ENCODE data around the gene GHRL. TPM values are rescaled to one million over a fixed set of nuclear protein-coding genes. Genes with fewer than 3 reads are reported as not detected.
"Not testable (repeated sequence)": the region's sequence is repeated elsewhere in the genome, so short reads cannot be mapped to it uniquely, and the experiment has no call there.

Gene GHRL
- total RNA-seq, 1 donor from 2014 or later: not detected

DNA sequence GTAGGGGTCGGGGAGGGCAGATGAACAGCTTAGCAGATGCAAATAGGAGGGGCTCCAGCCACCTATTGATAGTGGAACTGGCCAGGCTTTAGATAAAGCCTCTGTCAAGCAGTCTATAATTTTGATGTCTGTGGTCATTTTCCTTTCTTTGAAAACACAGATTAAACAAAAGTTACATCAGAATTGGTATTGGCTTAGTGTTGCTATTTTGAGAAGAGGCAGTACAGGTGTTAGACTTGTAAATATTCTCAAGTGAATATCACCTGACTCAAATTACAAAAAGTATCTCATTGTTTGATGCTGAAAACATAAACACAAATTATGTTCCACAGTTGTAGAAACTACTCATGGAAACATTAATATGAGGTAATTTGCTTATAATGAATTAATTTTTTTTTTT lies 18.1 kb downstream of the GHRL start:
- DNase-seq (ENCODE audit: low read depth): no peak

DNA sequence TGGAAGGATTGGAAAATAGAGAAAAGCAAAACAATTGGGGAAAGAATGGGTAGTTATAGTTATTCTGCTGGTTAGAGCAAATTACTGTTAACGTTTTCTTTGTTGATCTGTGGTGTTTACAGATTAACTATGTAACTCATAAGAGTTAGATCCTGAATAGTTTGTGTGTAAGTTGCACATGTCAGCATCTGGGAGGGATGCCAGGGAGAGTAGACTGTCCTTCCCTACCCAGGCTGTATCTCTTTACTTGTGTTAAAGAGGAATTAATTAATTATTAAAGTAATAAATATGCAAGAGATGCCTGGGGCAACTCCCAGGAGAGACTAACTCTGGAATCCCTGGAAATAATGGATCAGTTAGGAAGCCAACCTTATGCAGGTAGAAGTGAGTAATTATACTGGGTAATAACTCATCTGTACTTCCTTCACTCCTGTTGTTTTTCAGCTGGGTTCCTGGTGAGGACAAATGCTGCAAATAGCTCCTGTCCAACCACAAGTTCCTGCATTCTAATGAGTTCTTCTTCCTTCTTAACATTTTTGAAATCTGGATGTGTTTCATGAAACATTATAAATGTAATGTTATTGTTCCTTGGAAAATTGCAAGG lies 18.9 kb downstream of the GHRL start:
- peak; percentile 83 for DNase-seq (ENCODE audit: low read depth)

DNA sequence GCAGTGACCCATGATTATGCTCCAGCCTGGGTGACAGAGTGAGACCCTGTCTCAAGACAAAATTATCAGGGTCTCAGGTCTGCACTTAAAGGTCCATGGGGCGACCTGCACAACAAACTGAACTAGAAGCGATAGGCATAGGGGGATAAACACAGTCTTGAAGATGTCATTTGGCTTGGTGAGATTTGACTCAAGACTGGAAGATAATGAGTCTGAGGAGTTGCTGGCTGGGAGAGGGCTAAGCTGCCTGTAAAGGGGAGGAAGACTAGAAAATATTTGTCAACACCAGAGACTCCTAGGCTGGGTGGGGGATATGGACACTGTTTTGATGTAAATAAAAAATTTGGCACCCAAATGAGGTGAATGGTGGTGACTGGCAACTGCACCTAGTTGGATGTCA lies 19.8 kb downstream of the GHRL start:
- DNase-seq (ENCODE audit: low read depth): no peak

DNA sequence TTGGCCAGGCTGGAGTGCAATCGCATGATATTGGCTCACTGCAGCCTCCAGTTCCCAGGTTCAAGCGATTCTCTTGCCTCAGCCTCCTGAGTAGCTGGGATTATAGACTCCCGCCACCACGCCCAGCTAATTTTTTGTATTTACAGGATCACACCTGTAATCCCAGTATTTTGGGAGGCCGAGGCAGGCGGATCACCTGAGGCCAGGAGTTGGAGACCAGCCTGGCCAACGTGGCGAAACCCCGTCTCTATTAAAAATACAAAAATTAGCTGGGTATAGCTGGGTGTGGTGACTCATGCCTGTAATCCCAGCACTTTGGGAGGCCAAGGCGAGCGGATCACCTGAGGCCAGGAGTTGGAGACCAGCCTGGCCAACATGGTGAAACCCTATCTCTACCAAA lies 20.3 kb downstream of the GHRL start:
- DNase-seq (ENCODE audit: low read depth): not testable (repeated sequence)

DNA sequence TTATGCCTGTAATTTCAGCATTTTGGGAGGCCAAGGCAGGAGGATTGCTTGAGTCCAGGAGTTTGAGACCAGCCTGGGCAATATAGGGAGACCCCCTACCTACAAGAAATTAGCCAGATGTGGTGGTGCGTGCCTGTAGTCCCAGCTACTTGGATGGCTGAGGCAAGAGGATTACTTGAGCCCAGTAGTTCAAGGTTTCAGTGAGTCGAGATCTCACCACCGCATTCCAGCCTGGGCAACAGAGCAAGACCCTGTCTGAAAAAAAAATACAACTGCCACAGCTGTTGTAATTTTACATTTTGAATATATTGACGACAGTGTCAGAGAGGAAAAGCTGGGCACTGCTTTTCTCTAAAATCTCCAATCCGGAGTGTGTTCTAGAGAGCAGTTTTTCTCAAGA lies 23.3 kb downstream of the GHRL start:
- DNase-seq (ENCODE audit: low read depth): no peak

DNA sequence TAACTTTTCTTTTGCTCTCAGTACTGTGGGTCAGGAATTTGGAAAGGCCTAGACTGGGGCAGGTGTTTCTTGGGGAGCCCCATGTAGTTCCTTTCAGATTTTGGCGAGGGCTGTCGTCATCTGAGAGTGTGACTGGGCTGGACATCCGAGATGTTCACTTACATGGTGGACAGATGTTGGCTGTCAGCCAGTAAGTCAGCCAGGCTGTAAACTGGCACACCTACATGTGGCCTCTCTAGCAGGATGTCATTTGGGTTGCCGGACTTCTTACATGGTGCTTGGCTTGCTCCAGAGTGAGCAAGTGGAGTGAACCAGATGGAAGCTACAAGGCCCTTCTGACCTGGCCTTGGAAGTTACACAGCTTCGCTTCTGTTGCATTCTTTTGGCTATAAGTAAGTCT lies 23.8 kb downstream of the GHRL start:
- no peak for DNase-seq (ENCODE audit: low read depth)

DNA sequence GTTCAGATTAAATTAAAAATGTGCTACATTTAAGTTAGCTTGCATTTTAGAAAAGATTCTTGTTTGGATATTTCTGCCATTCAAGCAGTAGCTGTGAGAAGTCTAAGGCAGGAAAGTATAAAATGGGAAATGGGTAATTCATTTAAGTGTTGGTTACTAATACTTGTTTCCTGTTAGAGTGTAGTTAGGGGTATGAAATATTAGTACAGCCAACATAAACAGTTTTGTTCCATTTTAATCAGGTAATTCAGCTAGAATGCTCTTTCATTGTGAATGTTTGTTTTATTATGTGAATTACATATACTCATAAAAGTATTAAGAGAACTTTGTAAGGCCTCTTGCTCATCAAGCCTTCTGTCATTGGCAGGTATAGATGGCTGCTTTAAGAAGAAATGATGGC lies 24.6 kb downstream of the GHRL start:
- no peak for DNase-seq (ENCODE audit: low read depth)

DNA sequence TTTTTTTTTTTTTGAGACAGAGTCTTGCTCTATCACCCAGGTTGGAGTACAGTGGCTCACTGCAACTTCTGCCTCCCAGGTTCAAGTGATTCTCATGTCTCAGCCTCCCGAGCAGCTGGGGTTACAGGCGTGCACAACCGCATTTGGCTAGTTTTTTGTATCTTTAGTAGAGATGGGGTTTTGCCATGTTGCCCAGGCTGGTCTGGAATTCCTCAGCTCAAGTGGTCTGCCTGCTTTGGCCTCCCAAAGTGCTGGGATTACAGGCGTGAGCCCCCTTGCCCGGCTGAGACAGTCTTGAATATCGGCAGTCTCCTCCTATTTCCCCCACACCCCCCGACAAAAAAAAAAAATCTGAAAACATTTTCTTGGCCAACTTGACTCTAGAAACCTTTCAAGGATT lies 25.8 kb downstream of the GHRL start:
- not testable (repeated sequence) for DNase-seq (ENCODE audit: low read depth)

DNA sequence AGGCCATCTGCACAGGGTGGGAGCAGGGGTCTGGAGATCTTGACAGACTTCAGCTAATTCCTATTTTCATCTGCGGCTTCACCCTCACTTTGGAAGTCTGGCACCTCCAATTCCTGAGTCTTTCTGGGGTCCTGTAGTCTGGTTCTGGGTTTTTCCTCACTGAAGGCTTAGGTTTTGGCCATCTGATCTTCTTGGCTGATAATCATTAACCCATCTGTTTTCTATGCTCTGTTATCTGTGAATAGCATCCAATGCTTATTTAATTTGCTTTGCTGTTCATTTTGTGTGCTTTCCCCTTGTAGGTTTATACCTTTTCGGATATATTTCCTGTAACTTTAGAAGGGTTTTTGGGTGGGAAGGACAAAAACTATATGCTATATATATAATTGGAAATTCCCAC lies 26.9 kb downstream of the GHRL start:
- DNase-seq (ENCODE audit: low read depth): no peak

DNA sequence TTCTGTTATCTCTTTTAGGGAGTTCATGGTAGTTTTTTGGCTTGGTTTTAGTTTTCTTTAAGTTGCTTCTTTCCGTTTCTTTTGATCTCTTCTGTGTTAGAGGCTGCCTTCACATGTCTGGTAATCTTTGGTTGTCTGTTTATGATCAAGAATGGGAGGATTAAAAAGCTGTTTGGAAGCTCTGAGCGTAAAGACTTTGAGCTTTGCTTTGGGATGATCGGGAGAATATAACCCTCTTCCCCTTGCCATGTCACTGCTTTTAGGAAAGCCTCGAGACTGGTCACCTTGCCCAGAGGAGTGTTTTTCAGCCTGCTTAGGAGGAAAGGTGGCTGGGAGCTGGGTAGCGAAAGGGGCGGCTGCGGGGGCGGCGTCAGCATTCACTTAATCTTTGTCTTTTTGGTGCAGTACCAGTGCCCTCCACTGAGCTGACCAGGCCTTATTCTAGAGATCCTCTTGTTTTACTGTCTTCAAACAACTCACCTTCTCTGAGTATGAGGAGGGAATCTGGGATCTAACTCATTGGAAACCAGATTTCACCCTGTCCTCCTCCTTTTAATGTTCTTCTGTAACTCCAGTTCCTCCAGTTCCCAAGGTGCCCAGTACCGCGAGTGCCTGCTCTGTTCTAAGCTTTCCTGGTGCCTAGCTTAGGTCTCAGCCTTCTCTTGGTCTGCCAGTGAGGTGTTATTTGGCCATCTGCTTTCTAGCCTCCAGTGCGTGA lies 28.9 kb downstream of the GHRL start:
- DNase-seq (ENCODE audit: low read depth): peak; percentile 50

DNA sequence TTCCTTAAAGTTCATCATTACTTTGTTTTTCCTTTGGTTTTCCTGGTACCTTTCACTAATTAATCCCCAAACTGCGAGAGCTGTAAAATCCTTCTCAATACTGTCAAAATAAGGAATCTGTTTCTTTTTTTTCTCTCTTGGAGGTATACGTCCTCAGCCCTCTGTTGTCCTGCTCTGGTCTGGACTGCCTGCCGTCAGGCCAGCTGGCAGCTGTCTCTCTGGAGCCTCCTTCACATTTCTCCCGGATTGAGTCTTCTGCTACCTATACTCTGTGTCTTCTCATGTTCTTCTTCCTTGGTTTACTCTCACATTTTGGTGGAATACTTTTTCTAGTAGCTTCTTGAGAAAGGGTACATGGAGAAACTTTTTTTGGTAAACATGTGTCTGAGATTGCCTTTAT lies 30.7 kb downstream of the GHRL start:
- DNase-seq (ENCODE audit: low read depth): no peak

DNA sequence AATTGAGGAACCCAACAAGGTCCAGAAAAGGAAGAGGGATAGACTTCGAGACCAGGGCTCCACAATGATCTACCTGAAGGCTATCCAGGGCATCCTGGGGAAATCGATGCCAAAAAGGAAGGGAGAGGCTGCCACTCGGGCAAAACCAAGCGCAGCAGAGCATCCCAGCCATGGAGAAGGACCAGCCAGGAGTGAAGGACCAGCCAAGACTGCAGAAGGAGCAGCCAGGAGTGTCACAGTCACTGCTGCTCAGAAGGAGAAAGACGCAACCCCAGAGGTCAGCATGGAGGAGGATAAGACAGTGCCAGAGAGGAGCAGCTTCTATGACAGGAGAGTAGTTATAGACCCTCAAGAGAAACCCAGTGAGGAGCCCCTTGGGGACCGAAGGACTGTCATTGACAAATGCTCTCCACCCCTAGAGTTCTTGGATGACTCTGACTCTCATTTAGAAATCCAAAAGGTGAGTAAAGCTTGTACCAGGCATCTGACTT lies 32.5 kb downstream of the GHRL start:
- DNase-seq (ENCODE audit: low read depth): no peak

DNA sequence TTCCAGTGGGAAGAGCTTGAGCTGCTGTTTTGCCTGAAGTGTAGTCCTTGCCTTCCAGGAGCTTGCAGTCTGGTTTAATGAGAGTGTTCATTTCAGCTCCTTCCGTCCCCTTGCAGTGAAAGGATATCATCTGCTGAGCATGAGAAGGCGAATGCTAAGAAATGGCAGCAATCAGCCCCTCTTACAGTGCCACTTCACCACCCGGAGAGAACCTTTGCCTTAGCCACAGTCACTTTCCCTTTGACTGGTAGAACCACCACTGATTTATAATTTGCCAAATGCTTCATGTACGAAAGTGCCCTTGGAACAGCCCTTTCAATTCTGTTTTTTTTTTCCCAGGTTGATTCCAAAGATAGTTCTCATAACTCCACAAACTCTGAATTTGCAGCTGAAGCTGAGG lies 32.9 kb downstream of the GHRL start:
- no peak for DNase-seq (ENCODE audit: low read depth)

DNA sequence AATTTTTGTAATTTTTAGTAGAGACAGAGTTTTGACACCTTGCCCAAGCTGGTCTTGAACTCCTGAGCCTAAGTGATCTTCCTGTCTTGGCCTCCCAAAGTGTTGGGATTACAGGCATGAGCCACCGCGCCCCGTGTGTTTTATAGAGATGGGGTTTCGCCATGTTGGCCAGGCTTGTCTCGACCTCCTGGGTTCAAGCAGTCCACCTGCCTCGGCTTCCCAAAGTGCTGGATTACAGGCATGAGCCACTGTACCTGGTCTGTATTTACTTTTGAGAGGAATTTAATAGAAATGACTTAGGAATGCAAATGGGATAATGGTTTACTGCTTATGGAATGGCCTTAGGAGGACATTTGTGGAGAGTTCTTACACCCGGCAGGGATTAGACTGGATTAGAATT lies 33.7 kb downstream of the GHRL start:
- no peak for DNase-seq (ENCODE audit: low read depth)

DNA sequence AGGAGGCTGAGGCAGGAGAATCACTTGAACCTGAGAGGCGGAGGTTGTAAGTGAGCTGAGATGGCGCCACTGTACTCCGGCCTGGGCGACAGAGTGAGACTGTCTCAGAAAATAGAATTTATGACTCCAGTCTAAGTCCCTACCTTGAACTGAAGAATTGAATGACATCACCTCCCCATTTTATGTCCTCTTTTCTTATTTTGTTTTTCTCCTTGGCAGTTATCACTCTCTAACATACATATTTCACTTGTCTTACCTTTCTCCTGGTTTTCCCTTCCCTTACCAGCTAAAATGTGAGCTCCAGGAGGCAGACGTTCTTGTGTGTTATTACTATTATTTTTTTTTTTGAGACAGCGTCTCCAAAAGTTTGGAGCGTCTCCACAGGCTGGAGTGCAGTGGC lies 36.9 kb downstream of the GHRL start:
- no peak for DNase-seq (ENCODE audit: low read depth)

DNA sequence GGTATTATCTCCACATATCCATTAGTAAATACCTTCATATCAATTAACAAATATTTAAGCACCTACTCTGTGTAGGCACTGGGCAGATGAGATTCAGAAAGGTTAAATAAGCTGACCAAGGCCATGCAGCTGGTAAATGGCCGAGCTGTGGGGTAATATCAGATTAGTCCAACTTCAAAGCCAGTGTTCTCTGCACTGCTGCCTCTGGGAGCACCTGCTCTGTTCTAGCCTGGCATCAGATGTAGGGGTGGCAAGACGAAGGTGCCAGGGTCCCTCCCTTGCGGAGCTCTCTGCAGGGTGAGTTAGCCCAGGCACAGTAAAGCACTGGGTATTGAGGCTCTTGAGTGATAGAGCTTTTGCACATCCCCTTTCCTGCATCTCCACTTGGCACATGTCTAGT lies 39.0 kb downstream of the GHRL start:
- no peak for DNase-seq (ENCODE audit: low read depth)

DNA sequence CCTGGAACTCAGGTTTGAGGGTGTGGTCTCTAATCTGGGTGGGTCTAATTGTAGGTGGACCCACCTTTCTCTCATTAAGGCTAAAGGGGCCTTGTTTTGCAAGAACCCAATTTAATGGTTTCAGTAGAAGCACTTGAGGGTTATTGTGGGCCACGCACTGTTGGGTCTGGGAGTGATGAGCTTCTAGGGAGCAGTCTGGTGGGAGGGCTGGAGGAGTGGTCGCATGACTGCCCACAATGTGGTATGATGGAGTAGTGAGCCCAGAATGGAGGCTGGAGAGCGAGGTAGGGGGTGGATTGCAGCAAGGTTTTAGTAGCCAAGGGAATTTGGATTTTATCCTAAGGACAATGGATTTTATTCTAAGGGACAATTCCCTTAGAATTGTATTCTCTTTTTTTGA lies 41.7 kb downstream of the GHRL start:
- DNase-seq (ENCODE audit: low read depth): no peak

DNA sequence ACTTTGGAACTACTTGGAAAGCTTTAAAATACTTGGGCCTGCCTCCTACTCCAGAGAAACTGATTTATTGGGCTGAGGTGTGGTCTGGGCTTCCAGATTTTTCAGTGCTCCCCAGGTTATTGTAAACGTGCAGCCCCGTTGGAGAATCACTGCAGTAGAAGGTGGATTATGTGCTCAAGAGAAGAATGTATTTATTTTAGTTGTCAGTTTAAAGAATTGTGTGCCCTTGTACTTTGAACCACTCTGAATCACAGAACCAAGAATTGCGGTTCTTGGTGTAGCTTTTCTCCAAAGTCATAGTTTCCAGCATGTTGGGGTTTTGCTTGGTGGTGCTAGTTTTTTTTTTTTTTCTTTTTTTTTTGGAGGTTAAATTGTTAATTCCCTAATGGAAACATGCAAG lies 42.9 kb downstream of the GHRL start:
- peak; percentile 40 for DNase-seq (ENCODE audit: low read depth)

DNA sequence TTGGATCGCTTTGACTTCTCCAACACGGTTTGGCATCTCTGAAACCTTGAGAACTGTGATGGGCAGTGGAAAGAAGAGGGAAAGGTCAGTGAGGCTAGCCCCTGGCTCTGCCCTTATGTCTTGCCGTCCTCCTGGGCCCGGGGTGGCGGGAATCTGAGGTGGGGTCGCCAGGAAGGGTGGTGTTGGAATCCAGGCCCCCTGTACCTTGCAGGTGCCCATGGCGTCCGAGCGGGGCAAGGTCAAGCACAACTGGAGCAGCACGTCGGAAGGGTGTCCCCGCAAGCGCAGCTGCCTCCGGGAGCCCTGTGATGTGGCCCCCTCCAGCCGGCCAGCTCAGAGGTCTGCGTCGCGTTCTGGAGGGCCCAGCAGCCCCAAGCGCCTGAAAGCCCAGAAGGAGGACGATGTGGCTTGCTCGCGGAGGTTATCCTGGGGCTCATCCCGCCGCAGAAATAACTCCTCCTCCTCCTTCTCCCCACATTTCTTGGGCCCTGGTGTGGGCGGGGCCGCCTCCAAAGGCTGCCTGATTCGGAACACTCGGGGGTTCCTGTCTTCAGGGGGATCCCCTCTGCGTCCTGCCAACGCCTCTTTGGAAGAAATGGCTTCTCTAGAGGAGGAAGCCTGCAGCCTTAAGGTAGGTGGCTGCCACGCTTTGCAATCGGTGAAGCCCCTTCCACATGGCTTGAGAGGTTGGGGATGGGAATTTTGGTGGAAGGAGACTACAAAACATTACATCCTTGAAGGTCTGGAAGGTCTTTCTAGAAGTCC lies 43.6 kb downstream of the GHRL start:
- no peak for DNase-seq (ENCODE audit: low read depth)

DNA sequence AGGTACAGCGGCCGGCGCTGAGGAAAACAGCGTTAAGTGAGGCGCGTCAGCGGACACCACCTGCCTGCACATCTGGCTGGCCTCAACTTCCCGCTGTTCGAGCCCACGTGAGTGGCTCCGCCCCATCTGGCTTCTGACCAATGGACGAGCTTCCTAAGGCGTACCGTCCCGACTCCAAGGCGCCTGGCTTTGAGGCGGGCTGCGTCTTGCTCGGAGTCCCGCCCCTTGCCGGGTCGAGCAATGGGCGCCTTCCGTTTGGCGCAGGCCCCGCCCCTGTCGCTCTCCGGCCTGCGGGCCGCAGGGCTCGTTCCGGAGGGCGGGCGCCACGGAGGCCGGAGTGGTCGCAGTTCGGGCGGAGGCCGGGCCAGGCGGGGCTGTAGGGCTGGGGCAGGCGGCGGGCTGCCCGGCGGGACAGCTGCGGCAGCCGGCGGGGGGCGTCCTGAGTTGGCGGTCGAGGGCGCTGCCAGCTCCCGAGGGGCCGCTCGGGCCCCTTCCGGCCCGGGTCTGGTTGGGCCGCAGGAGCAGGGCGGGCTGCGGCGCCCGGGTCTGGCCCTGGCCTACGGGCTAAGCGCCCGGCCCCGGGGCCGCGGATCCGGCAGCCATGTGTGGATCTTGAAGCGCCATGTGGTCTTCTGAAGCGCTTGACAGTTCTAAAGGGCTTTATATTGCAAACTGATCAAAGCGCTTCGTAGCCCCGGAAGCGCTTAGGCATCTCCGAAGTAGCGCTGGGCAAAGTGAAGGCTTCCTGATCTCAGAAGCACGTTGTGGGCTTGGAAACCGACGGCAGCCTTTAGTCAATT lies 44.4 kb downstream of the GHRL start, which contains the start of gene TATDN2:
TSS of gene TATDN2 (plus strand) at position 276 of the 800 bp plus-strand sequence. CDS start 742 bp downstream, outside the sequence.
- peak; percentile 89 for DNase-seq (ENCODE audit: low read depth)

DNA sequence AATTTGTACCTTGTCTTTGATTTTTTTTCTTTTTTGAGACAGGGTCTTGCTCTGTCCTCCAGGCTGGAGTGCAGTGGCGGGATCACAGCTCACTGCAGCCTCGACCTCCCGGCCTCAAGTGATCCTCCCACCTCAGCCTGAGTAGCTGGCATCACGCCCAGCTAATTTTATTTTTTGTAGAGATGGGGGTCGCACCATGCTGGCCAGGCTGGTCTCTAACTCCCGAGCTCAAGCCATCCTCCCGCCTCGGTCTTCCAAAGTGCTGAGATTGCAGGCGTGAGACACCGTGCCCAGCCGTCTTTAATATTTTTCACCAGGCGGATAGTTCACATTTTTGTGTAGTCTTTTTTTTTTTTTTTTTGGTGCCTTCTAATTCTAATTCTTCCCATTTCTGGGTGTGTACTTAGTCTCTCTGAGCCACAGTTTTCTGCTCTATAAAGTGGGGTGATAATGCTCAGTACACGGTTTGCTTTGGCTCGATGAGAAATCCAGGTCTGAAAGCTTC lies 45.0 kb downstream of the GHRL start:
- no peak for DNase-seq (ENCODE audit: low read depth)
